Left lung (tissue), 10 donors: Measurements from ENCODE around the gene DCHS1. TPM values are rescaled to one million over a fixed set of nuclear protein-coding genes. Genes with fewer than 3 reads are reported as not detected.

Experiments used
- ATAC-seq: fragments of 200-7000 bp; cut with Tn5 transposase; one replicate; pipeline ENCODE4 v1.9.1; 2020; ENCODE audit warnings: moderate library complexity
- DNase-seq, 4 donors: peaks; one replicate each; pipeline ENCODE4 v3.0.0-alpha.2; 2013 to 2020
- H3K27ac ChIP-seq, 2 donors: fragments of 200-600 bp; sonication (generic) in 1 of 2; one replicate each; pipeline versions ENCODE4 v1.5.0 to v1.8.0; 2020 to 2021
- H3K27me3 ChIP-seq, 2 donors: fragments of 200-600 bp; sonication (generic) in 1 of 2; one replicate each; pipeline versions ENCODE4 v1.5.0 to v1.8.0; 2020 to 2021
- H3K36me3 ChIP-seq, 2 donors: fragments of 200-600 bp; sonication (generic) in 1 of 2; one replicate each; pipeline versions ENCODE4 v1.5.0 to v1.8.0; 2020 to 2021
- H3K4me1 ChIP-seq, 2 donors: fragments of 200-600 bp; one replicate each; pipeline ENCODE4 v1.8.0; 2021
- H3K4me3 ChIP-seq, 2 donors: fragments of 200-600 bp; sonication (generic) in 1 of 2; one replicate each; pipeline versions ENCODE4 v1.5.0 to v1.8.0; 2020 to 2021; ENCODE audit warnings: mild to moderate bottlenecking in 1 of 2
- H3K9me3 ChIP-seq, 2 donors: fragments of 200-600 bp; sonication (generic) in 1 of 2; one replicate each; pipeline versions ENCODE4 v1.5.0 to v1.8.0; 2020 to 2021
- CTCF ChIP-seq, 2 donors: fragments of 200-600 bp; sonication (generic) in 1 of 2; IDR thresholded peaks; one replicate each; pipeline versions ENCODE4 v1.5.0 to v1.8.0; 2021; ENCODE audit warnings: antibody characterized with exemption in 2 of 2
- intact Hi-C, 2 donors: fragments of 100-400 bp; cut with DNase I; formaldehyde crosslinking; loops; one replicate each; pipeline versions ENCODE4 v1.11.2 to v1.14.2; 2022
- polyA plus RNA-seq, 6 donors: library from polyadenylated mRNA; unstranded; fragments of 120-200 nt; gene quantifications; one replicate each; pipeline ENCODE4 v1.2.1, GENCODE V29; 2013; ENCODE audit not compliant: insufficient read length in 6 of 6
- total RNA-seq, 2 donors: library from RNA; stranded (reverse); fragmentation: NEBNext Ultra II Directional; extraction: Animal tissue kit (Norgen Biotek cat#: 25700); gene quantifications; one replicate each; pipeline ENCODE4 v1.2.1, GENCODE V29; 2021
- donor health status: DM: no; HTN: yes; CAD: no.
- donor health status: DM: no; HTN: no; CAD: no.

The DCHS1 gene
- total and polyA plus RNA-seq, 8 donors, result 15.4 to 49.5 (median 35.9) TPM

GRCh38 chr11:6681505-6681904 is 25.9 kb upstream of the DCHS1 start:
- Histone ChIP-seq H3K4me1 (peaks cover 13 to 28% of the 10 kb centered on the region in 2 donors), H3K4me3 (peak overlapping the region in 1 of 2 donors; percentile 92), H3K27me3 (no peaks in the 10 kb centered on the region), H3K9me3 (no peaks in the 10 kb centered on the region), H3K36me3 (peaks cover 0 to 20% of the 10 kb centered on the region in 2 donors), H3K27ac (peak overlapping the region in 1 of 2 donors; percentile 96)
- TF ChIP-seq CTCF (IDR thresholded peaks at IDR 0.05), result no peak
- DNase-seq (no peak), ATAC-seq (no peak)
- intact Hi-C loops, result no loop called here

DNA sequence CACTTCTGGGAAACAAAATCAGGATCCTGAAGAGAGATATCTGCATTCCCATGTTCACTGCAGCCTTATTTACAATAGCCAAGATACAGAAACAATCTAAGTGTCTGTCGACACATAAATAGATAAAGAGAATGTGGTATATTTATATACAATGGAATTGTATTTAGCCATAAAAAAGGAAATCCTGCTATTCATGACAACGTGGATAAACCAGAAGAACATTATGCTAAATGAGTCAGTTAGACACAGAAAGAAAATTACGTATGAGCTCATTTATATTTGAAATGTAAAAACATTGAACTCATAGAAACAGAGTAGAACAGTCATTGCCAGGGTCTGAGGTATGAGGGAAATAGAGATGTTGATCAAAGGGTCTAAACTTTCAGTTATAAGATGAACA is 21.4 kb upstream of the DCHS1 start:
- Histone ChIP-seq H3K27me3 (no peaks in the 10 kb centered on the region), H3K9me3 (no peaks in the 10 kb centered on the region), H3K36me3 (peaks cover 0 to 20% of the 10 kb centered on the region in 2 donors), H3K4me1 (peaks cover 8 to 29% of the 10 kb centered on the region in 2 donors), H3K27ac (no peak overlapping the region), H3K4me3 (no peak overlapping the region)
- intact Hi-C loops, result no loop called here
- ATAC-seq, result no peak
- DNase-seq, result no peak
- no peak for TF ChIP-seq CTCF (IDR thresholded peaks at IDR 0.05)

- Histone ChIP-seq H3K4me3 (no peak overlapping the region), H3K27ac (peak overlapping the region; percentile 20 to 38), H3K4me1 (peaks cover 0 to 16% of the 10 kb centered on the region in 2 donors), H3K9me3 (no peaks in the 10 kb centered on the region), H3K27me3 (no peaks in the 10 kb centered on the region), H3K36me3 (no peaks in the 10 kb centered on the region)
- intact Hi-C loops, result no loop called here
- TF ChIP-seq CTCF (IDR thresholded peaks at IDR 0.05), result no peak
- DNase-seq (no peak), ATAC-seq (no peak)
Measured at GRCh38 chr11:6674862-6675261, 19.3 kb upstream of the DCHS1 start.

DNA sequence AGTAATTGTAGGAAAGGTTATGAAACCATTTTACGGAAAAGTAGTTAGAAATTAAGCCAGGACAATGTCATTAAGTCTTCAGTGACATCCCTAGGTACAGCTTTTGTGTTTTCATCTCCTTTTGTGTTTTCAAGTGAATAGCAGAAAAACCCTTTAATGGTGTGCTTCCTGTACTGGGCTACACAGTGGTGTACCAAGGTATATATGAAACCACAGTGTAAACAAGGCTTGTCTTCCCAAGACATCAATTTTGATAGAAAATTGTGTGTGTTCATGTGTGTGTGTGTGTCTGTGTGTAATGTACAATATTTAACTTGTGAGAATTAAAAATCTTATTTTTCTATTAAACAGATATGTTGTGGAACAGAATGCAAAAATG is 18.6 kb upstream of the DCHS1 start:
- no peak for ATAC-seq
- H3K9me3 ChIP-seq, result no peaks in the 10 kb centered on the region
- peak overlapping the region; percentile 20 to 38 for H3K27ac ChIP-seq
- no peaks in the 10 kb centered on the region for H3K27me3 ChIP-seq
- H3K4me1 ChIP-seq, result peaks cover 0 to 16% of the 10 kb centered on the region in 2 donors
- H3K4me3 ChIP-seq, result no peak overlapping the region
- DNase-seq, result no peak
- no peak for TF ChIP-seq CTCF (IDR thresholded peaks at IDR 0.05)
- H3K36me3 ChIP-seq, result no peaks in the 10 kb centered on the region
- intact Hi-C loops, result no loop called here

DNA sequence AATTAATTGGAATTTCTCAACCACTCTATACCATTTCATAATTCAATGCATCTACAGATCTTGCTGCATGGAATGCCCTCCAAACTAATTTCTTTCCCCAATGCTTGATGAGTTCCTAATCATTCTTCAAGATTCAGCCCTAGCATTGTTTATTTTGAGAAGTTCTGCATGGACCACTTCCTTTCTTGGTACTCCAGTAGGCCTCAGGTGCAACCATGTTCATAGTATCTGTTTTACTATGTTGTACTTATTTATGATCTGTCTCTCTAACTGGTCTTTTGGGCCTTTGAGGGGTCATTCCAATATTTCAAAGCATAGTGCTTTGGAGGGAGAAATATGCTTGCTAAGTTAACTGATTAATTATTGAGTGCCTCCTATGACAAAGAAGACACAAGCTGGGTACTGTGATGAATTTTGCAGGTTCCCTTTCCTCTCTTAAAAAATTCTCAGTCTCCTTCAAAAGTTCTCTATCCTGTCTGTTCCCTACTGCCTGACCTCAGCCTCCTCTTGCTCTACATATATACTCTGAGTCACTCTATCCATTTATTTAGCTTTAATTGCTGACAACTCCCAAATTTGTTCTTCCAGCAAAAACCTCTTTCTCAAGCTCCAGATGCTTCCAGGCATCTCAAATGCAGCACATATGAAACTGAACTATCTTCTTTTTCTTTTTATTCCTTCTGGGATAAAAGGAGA is 18.1 kb upstream of the DCHS1 start:
- Histone ChIP-seq H3K27me3 (no peaks in the 10 kb centered on the region), H3K9me3 (no peaks in the 10 kb centered on the region), H3K36me3 (no peaks in the 10 kb centered on the region), H3K4me1 (peaks cover 0 to 16% of the 10 kb centered on the region in 2 donors), H3K4me3 (no peak overlapping the region), H3K27ac (no peak overlapping the region)
- TF ChIP-seq CTCF (IDR thresholded peaks at IDR 0.05), result no peak
- intact Hi-C loops, result no loop called here
- ATAC-seq (no peak), DNase-seq (no peak)
